Gastroesophageal sphincter (tissue), 4 donors: ENCODE measurements around the gene CDH5. TPM values are rescaled to one million over a fixed set of nuclear protein-coding genes. Genes with fewer than 3 reads are reported as not detected.

Source experiments
- ATAC-seq: fragments of 150-250 bp; one replicate; pipeline ENCODE4 v1.9.1; 2016; ENCODE audit warnings: mild to moderate bottlenecking, moderate library complexity
- H3K27ac ChIP-seq, 4 donors: fragments of 200-600 bp; sonication (generic) in 3 of 4; 1 replicate in 3 of 4; 2 replicates in 1 of 4; pipeline ENCODE4 v1.5.1; 2016 to 2019
- H3K27me3 ChIP-seq: fragments of 200-600 bp; sonication (generic); one replicate; pipeline ENCODE4 v1.5.1; 2019
- H3K36me3 ChIP-seq, 2 donors: fragments of 200-600 bp; sonication (generic); one replicate each; pipeline ENCODE4 v1.5.1; 2019; ENCODE audit warnings: control low read depth in 1 of 2
- H3K4me1 ChIP-seq, 3 donors: fragments of 200-600 bp; sonication (generic); 1 replicate in 2 of 3; 2 replicates in 1 of 3; pipeline ENCODE4 v1.5.1; 2016 to 2019; ENCODE audit warnings: control low read depth in 2 of 3
- H3K4me3 ChIP-seq, 2 donors: fragments of 200-600 bp; sonication (generic); one replicate each; pipeline ENCODE4 v1.5.1; 2019; ENCODE audit warnings: mild to moderate bottlenecking in 1 of 2, moderate library complexity in 1 of 2
- H3K9me3 ChIP-seq, 3 donors: fragments of 200-600 bp; sonication (generic); one replicate each; pipeline ENCODE4 v1.5.1; 2017 to 2019; ENCODE audit warnings: control low read depth in 2 of 3
- CTCF ChIP-seq, 4 experiments: fragments of 200-600 bp in 2 of 4; fragments of 450-650 bp in 2 of 4; sonication (generic) in 1 of 4; IDR thresholded peaks; one replicate each; pipeline ENCODE4 v1.5.1; 2017 to 2019; ENCODE audit warnings: antibody characterized with exemption in 4 of 4, mild to moderate bottlenecking in 2 of 4, moderate library complexity in 2 of 4
- EP300 ChIP-seq: sonication (generic); formaldehyde crosslinking; IDR thresholded peaks from one replicate; pipeline ENCODE4 v1.6.1; 2017; ENCODE audit warnings: antibody characterized with exemption, mild to moderate bottlenecking
- POLR2A ChIP-seq, 2 donors: fragments of 450-650 bp; IDR thresholded peaks; one replicate each; pipeline ENCODE4 v1.6.1; 2017; ENCODE audit warnings: antibody characterized with exemption in 2 of 2, mild to moderate bottlenecking in 2 of 2, moderate library complexity in 1 of 2
- POLR2AphosphoS5 ChIP-seq: sonication (generic); formaldehyde crosslinking; IDR thresholded peaks from one replicate; pipeline ENCODE4 v1.6.1; 2017; ENCODE audit warnings: antibody characterized with exemption
- WGBS, 2 donors: methylation state at CpG; one replicate each; pipeline ENCODE4 v1.1.5; 2018; ENCODE audit warnings: low coverage in 1 of 2; 5-methylcytosine and 5-hydroxymethylcytosine counted together
- total RNA-seq, 4 donors: library from RNA; depleted of rRNA; stranded (reverse); fragments of >200 nt; gene quantifications; one replicate each; pipeline ENCODE4 v1.1.0, GENCODE V29; 2016

CDH5 gene
- total RNA-seq, 4 donors from 2014 or later, result 16.2 to 50.1 (median 38.5) TPM

GRCh38 chr16:66360624-66361324 is 5.7 kb upstream of the CDH5 start:
- no peaks in the 10 kb centered on the region for H3K36me3 ChIP-seq
- no peak overlapping the region for H3K4me3 ChIP-seq
- TF ChIP-seq POLR2AphosphoS5 (peak; percentile 46), POLR2A (IDR thresholded peaks at IDR 0.05) (no peak)
- peak overlapping the region in 3 of 4 donors; percentile 28 to 43 (median 41) for H3K27ac ChIP-seq
- no peak for ATAC-seq
- no peaks in the 10 kb centered on the region for H3K9me3 ChIP-seq
- peaks cover 0 to 67% (median 19%) of the 10 kb centered on the region in 3 donors for H3K4me1 ChIP-seq
- H3K27me3 ChIP-seq, result no peaks in the 10 kb centered on the region
- 55 to 84% methylated on average over 2 to 11 of the region's 12 CpGs for WGBS, 2 donors

GRCh38 chr16:66361604-66362135 is 4.8 kb upstream of the CDH5 start:
- Histone ChIP-seq H3K9me3 (no peaks in the 10 kb centered on the region), H3K27ac (peak overlapping the region in 2 of 4 donors; percentile 41 to 43), H3K4me1 (peaks cover 0 to 75% (median 25%) of the 10 kb centered on the region in 3 donors), H3K4me3 (no peak overlapping the region), H3K36me3 (no peaks in the 10 kb centered on the region), H3K27me3 (no peaks in the 10 kb centered on the region)
- no peak for ATAC-seq
- 80 to 81% methylated on average over 4 to 5 of the region's 5 CpGs for WGBS, 2 donors
- TF ChIP-seq POLR2A (IDR thresholded peaks at IDR 0.05) (no peak), POLR2AphosphoS5 (no peak), CTCF (IDR thresholded peaks at IDR 0.05) (no peak), EP300 (no peak)

GRCh38 chr16:66363211-66363777 is 3.2 kb upstream of the CDH5 start:
- no peak for ATAC-seq
- Histone ChIP-seq H3K27me3 (no peaks in the 10 kb centered on the region), H3K36me3 (no peaks in the 10 kb centered on the region), H3K4me1 (peaks cover 0 to 71% (median 25%) of the 10 kb centered on the region in 3 donors), H3K9me3 (no peaks in the 10 kb centered on the region), H3K4me3 (no peak overlapping the region), H3K27ac (peak overlapping the region in 3 of 4 donors; percentile 52 to 78 (median 60))
- TF ChIP-seq POLR2AphosphoS5, result no peak
- no peak for TF ChIP-seq EP300
- no peak for TF ChIP-seq CTCF (IDR thresholded peaks at IDR 0.05)
- no peak for TF ChIP-seq POLR2A (IDR thresholded peaks at IDR 0.05)
- 81 to 90% methylated on average over 7 to 12 of the region's 13 CpGs for WGBS, 2 donors

GRCh38 chr16:66364117-66364958 is 2.2 kb upstream of the CDH5 start:
- ATAC-seq, result peak; percentile 71
- 38 to 67% methylated on average over 1 to 8 of the region's 16 CpGs for WGBS, 2 donors
- Histone ChIP-seq H3K9me3 (no peaks in the 10 kb centered on the region), H3K27ac (peak overlapping the region in 3 of 4 donors; percentile 52 to 78 (median 60)), H3K4me3 (no peak overlapping the region), H3K36me3 (no peaks in the 10 kb centered on the region), H3K27me3 (no peaks in the 10 kb centered on the region), H3K4me1 (peaks cover 0 to 62% (median 25%) of the 10 kb centered on the region in 3 donors)
- peak; percentile 19 for TF ChIP-seq POLR2AphosphoS5
- TF ChIP-seq EP300, result no peak

- Histone ChIP-seq H3K27me3 (no peaks in the 10 kb centered on the region), H3K36me3 (no peaks in the 10 kb centered on the region), H3K9me3 (no peaks in the 10 kb centered on the region), H3K4me3 (no peak overlapping the region), H3K27ac (peak overlapping the region in 3 of 4 donors; percentile 68 to 78 (median 70)), H3K4me1 (peaks cover 0 to 57% (median 25%) of the 10 kb centered on the region in 3 donors)
- ATAC-seq, result no peak
- TF ChIP-seq POLR2A (IDR thresholded peaks at IDR 0.05), result no peak
- no peak for TF ChIP-seq POLR2AphosphoS5
- TF ChIP-seq CTCF (IDR thresholded peaks at IDR 0.05), result no peak
- TF ChIP-seq EP300, result no peak
- 34 to 40% methylated on average over 2 of the region's 2 CpGs for WGBS, 2 donors
Observed at GRCh38 chr16:66364959-66365306, 1.6 kb upstream of the CDH5 start.
